K562 (cell line): ENCODE results near the gene PSMD9. TPM values are rescaled to one million over a fixed set of nuclear protein-coding genes. Genes with fewer than 3 reads are reported as not detected.

Experiments
- CBX5 ChIP-seq: IDR thresholded peaks from 2 replicates; pipeline ENCODE4 v1.6.1; 2014; ENCODE audit warnings: low read depth, borderline replicate concordance
- CREBBP ChIP-seq: IDR thresholded peaks from one replicate; pipeline ENCODE4 v1.6.1; 2012; ENCODE audit warnings: low read depth, mild to moderate bottlenecking, control low read depth, inconsistent platforms, low read length
- MEF2A ChIP-seq: IDR thresholded peaks from 2 replicates; pipeline ENCODE4 v1.6.1; 2011; ENCODE audit warnings: low read depth, mild to moderate bottlenecking, low read length, moderate library complexity; ENCODE audit not compliant: control insufficient read depth
- MTA2 ChIP-seq: fragments of 450-650 bp; IDR thresholded peaks from 2 replicates; pipeline ENCODE4 v1.6.1; 2016; ENCODE audit warnings: low read depth
- NFYB ChIP-seq: IDR thresholded peaks from 2 replicates; pipeline ENCODE4 v1.6.1; 2011; ENCODE audit warnings: mild to moderate bottlenecking, moderate library complexity; ENCODE audit not compliant: insufficient read length; ENCODE audit errors: extremely low read depth
- NR2C2 ChIP-seq, 2 experiments: fragments of 200-800 bp in 1 of 2; sonication (Bioruptor generic) in 1 of 2; sonication (generic) in 1 of 2; formaldehyde crosslinking in 1 of 2; IDR thresholded peaks; 2 replicates each; pipeline versions ENCODE4 v1.6.1 to v1.8.0; 2016 to 2022; ENCODE audit warnings: mild to moderate bottlenecking in 1 of 2, missing compliant biosample characterization in 1 of 2, missing genetic modification characterization in 1 of 2, missing genetic modification reagents in 1 of 2
- RFX7 ChIP-seq: fragments of 250-450 bp; sonication (Bioruptor Pico); IDR thresholded peaks from 2 replicates; pipeline ENCODE4 v1.5.1; 2021; ENCODE audit warnings: mild to moderate bottlenecking
- TSC22D4 ChIP-seq: fragments of 450-650 bp; IDR thresholded peaks from 2 replicates; pipeline ENCODE4 v1.6.1; 2016; ENCODE audit warnings: missing genetic modification characterization, missing biosample characterization, control low read depth
- ZNF384 ChIP-seq: IDR thresholded peaks from 2 replicates; pipeline ENCODE4 v1.6.1; 2012; ENCODE audit warnings: low read depth, low read length, improper control_type of control experiment
- polyA plus RNA-seq, 8 experiments: library from polyadenylated mRNA; depleted of rRNA in 4 of 8; stranded (reverse) in 5 of 8; unstranded in 3 of 8; fragments of >200 nt; fragmentation: Nextera tagmentation in 2 of 8; fragmentation: Illumina TruSeq in 1 of 8; extraction: Ambion mirVana in 2 of 8; extraction: Trizol in 1 of 8; gene quantifications; 2 replicates each; pipeline versions ENCODE4 v1.2.1 to v1.2.3, GENCODE V29; 2011 to 2014; ENCODE audit warnings: inconsistent platforms in 1 of 8, missing spikeins in 1 of 8
- total RNA-seq, 7 experiments: library from RNA; depleted of rRNA in 6 of 7; stranded (reverse); fragments of >200 nt in 6 of 7; fragmentation: Illumina TruSeq in 2 of 7; extraction: Trizol in 2 of 7; gene quantifications; 2 replicates each; pipeline versions ENCODE4 v1.2.1 to v1.2.3, GENCODE V29; 2011 to 2021; ENCODE audit warnings: low replicate concordance in 1 of 7
- TF ChIP-seq, protein P1 (sequence below): fragments of 450-650 bp; IDR thresholded peaks from 2 replicates; pipeline ENCODE4 v1.6.1; 2016; ENCODE audit warnings: mild to moderate bottlenecking, moderate library complexity
- TF ChIP-seq, protein P2 (sequence below): fragments of 450-650 bp; IDR thresholded peaks from 2 replicates; pipeline ENCODE4 v1.6.1; 2018; ENCODE audit not compliant: partially characterized antibody
- TF ChIP-seq, protein P3 (sequence below): fragments of 200-800 bp; sonication (Bioruptor generic); IDR thresholded peaks from 2 replicates; pipeline ENCODE4 v1.6.1; 2017; ENCODE audit warnings: missing genetic modification characterization, missing compliant biosample characterization

Gene PSMD9
- total and polyA plus RNA-seq, 9 of the 15 experiments (the other 6 are each of a cell fraction or from before 2014, with no cell fraction given), result 12.2 to 143 (median 61.3) TPM

DNA sequence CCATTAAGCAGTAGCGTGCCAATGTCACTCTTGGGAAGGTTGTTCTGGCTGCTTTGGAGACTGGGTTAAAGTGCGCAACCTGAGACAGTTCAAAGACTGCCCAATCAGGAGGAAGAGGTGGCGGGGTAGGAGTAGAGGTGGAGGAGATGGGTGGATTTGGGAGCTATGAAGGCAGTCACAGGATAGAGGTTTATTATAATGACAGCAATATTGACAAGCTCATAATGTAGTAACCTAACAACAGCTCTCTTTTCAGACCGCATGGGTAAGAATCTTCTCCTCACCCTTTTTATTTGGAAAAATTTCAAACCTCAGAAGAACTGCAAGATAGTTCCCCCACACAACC, 5.3 kb upstream of the PSMD9 start (continued):
- TF ChIP-seq, protein P1, sequence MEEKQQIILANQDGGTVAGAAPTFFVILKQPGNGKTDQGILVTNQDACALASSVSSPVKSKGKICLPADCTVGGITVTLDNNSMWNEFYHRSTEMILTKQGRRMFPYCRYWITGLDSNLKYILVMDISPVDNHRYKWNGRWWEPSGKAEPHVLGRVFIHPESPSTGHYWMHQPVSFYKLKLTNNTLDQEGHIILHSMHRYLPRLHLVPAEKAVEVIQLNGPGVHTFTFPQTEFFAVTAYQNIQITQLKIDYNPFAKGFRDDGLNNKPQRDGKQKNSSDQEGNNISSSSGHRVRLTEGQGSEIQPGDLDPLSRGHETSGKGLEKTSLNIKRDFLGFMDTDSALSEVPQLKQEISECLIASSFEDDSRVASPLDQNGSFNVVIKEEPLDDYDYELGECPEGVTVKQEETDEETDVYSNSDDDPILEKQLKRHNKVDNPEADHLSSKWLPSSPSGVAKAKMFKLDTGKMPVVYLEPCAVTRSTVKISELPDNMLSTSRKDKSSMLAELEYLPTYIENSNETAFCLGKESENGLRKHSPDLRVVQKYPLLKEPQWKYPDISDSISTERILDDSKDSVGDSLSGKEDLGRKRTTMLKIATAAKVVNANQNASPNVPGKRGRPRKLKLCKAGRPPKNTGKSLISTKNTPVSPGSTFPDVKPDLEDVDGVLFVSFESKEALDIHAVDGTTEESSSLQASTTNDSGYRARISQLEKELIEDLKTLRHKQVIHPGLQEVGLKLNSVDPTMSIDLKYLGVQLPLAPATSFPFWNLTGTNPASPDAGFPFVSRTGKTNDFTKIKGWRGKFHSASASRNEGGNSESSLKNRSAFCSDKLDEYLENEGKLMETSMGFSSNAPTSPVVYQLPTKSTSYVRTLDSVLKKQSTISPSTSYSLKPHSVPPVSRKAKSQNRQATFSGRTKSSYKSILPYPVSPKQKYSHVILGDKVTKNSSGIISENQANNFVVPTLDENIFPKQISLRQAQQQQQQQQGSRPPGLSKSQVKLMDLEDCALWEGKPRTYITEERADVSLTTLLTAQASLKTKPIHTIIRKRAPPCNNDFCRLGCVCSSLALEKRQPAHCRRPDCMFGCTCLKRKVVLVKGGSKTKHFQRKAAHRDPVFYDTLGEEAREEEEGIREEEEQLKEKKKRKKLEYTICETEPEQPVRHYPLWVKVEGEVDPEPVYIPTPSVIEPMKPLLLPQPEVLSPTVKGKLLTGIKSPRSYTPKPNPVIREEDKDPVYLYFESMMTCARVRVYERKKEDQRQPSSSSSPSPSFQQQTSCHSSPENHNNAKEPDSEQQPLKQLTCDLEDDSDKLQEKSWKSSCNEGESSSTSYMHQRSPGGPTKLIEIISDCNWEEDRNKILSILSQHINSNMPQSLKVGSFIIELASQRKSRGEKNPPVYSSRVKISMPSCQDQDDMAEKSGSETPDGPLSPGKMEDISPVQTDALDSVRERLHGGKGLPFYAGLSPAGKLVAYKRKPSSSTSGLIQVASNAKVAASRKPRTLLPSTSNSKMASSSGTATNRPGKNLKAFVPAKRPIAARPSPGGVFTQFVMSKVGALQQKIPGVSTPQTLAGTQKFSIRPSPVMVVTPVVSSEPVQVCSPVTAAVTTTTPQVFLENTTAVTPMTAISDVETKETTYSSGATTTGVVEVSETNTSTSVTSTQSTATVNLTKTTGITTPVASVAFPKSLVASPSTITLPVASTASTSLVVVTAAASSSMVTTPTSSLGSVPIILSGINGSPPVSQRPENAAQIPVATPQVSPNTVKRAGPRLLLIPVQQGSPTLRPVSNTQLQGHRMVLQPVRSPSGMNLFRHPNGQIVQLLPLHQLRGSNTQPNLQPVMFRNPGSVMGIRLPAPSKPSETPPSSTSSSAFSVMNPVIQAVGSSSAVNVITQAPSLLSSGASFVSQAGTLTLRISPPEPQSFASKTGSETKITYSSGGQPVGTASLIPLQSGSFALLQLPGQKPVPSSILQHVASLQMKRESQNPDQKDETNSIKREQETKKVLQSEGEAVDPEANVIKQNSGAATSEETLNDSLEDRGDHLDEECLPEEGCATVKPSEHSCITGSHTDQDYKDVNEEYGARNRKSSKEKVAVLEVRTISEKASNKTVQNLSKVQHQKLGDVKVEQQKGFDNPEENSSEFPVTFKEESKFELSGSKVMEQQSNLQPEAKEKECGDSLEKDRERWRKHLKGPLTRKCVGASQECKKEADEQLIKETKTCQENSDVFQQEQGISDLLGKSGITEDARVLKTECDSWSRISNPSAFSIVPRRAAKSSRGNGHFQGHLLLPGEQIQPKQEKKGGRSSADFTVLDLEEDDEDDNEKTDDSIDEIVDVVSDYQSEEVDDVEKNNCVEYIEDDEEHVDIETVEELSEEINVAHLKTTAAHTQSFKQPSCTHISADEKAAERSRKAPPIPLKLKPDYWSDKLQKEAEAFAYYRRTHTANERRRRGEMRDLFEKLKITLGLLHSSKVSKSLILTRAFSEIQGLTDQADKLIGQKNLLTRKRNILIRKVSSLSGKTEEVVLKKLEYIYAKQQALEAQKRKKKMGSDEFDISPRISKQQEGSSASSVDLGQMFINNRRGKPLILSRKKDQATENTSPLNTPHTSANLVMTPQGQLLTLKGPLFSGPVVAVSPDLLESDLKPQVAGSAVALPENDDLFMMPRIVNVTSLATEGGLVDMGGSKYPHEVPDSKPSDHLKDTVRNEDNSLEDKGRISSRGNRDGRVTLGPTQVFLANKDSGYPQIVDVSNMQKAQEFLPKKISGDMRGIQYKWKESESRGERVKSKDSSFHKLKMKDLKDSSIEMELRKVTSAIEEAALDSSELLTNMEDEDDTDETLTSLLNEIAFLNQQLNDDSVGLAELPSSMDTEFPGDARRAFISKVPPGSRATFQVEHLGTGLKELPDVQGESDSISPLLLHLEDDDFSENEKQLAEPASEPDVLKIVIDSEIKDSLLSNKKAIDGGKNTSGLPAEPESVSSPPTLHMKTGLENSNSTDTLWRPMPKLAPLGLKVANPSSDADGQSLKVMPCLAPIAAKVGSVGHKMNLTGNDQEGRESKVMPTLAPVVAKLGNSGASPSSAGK, result no peak
- TF ChIP-seq CBX5, result no peak
- TF ChIP-seq, protein P2, sequence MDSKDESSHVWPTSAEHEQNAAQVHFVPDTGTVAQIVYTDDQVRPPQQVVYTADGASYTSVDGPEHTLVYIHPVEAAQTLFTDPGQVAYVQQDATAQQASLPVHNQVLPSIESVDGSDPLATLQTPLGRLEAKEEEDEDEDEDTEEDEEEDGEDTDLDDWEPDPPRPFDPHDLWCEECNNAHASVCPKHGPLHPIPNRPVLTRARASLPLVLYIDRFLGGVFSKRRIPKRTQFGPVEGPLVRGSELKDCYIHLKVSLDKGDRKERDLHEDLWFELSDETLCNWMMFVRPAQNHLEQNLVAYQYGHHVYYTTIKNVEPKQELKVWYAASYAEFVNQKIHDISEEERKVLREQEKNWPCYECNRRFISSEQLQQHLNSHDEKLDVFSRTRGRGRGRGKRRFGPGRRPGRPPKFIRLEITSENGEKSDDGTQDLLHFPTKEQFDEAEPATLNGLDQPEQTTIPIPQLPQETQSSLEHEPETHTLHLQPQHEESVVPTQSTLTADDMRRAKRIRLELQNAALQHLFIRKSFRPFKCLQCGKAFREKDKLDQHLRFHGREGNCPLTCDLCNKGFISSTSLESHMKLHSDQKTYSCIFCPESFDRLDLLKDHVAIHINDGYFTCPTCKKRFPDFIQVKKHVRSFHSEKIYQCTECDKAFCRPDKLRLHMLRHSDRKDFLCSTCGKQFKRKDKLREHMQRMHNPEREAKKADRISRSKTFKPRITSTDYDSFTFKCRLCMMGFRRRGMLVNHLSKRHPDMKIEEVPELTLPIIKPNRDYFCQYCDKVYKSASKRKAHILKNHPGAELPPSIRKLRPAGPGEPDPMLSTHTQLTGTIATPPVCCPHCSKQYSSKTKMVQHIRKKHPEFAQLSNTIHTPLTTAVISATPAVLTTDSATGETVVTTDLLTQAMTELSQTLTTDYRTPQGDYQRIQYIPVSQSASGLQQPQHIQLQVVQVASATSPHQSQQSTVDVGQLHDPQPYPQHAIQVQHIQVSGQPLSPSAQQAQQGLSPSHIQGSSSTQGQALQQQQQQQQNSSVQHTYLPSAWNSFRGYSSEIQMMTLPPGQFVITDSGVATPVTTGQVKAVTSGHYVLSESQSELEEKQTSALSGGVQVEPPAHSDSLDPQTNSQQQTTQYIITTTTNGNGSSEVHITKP, result peak; percentile 36
- peak; percentile 59 for TF ChIP-seq NFYB
- no peak for TF ChIP-seq ZNF384
- TF ChIP-seq TSC22D4 (tag), result no peak
- no peak for TF ChIP-seq NR2C2 (CRISPR knock-in tag; IDR thresholded peaks at IDR 0.05)
- TF ChIP-seq NR2C2 (tag; IDR thresholded peaks at IDR 0.05), result peak; percentile 44; the same call in 1 of the 2 replicates
- TF ChIP-seq MEF2A, result no peak
- no peak for TF ChIP-seq CREBBP
- TF ChIP-seq, protein P3, sequence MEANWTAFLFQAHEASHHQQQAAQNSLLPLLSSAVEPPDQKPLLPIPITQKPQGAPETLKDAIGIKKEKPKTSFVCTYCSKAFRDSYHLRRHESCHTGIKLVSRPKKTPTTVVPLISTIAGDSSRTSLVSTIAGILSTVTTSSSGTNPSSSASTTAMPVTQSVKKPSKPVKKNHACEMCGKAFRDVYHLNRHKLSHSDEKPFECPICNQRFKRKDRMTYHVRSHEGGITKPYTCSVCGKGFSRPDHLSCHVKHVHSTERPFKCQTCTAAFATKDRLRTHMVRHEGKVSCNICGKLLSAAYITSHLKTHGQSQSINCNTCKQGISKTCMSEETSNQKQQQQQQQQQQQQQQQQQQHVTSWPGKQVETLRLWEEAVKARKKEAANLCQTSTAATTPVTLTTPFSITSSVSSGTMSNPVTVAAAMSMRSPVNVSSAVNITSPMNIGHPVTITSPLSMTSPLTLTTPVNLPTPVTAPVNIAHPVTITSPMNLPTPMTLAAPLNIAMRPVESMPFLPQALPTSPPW (CRISPR knock-in tag), result no peak
- no peak for TF ChIP-seq RFX7 (CRISPR knock-in tag)
- TF ChIP-seq MTA2, result no peak
